ENCODE data around the gene RNF7. TPM values are rescaled to one million over a fixed set of nuclear protein-coding genes. Genes with fewer than 3 reads are reported as not detected.

RNF7 gene
- total RNA-seq, 4 donors from 2014 or later, result 23.7 to 122 (median 58.5) TPM

DNA sequence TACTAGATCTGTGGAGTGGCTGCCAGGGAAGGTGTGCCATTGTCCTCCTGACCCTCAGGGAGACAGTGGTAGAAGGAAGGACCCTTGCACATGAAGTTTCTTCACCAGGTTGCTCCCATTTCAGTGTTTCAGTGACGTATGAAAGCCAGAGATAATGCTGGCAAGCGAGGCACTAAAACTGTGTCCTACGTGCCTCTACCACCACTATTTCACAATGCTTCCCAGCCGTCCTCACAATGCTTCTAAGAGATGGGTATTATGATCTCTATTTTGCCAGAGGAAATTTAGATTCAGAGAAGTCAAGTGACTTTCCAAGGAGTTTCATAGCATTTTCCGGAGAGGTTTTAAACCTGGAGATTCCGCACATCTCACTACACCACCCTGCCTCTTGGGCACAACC lies 28.0 kb upstream of the RNF7 start:
- peaks cover 0 to 3% (median 1%) of the 10 kb centered on the region in 4 donors for H3K4me1 ChIP-seq
- intact Hi-C loops (cut with DNase I; ENCODE audit: low total_unique reads) (no loop called here), in situ Hi-C loops (cut with MboI; ENCODE audit: low pct_ligation_motif_present in 1 of 4, low pct_unique_long_range_greater_than_20kb in 1 of 4, low sequenced_read_pairs in 3 of 4) (no loop called here)
- H3K9me3 ChIP-seq, result no peaks in the 10 kb centered on the region
- TF ChIP-seq EP300 (IDR thresholded peaks at IDR 0.05; ENCODE audit: low read depth) (no peak), POLR2AphosphoS5 (IDR thresholded peaks at IDR 0.05) (no peak), POLR2A (IDR thresholded peaks at IDR 0.05) (no peak)
- TF ChIP-seq, protein P1, sequence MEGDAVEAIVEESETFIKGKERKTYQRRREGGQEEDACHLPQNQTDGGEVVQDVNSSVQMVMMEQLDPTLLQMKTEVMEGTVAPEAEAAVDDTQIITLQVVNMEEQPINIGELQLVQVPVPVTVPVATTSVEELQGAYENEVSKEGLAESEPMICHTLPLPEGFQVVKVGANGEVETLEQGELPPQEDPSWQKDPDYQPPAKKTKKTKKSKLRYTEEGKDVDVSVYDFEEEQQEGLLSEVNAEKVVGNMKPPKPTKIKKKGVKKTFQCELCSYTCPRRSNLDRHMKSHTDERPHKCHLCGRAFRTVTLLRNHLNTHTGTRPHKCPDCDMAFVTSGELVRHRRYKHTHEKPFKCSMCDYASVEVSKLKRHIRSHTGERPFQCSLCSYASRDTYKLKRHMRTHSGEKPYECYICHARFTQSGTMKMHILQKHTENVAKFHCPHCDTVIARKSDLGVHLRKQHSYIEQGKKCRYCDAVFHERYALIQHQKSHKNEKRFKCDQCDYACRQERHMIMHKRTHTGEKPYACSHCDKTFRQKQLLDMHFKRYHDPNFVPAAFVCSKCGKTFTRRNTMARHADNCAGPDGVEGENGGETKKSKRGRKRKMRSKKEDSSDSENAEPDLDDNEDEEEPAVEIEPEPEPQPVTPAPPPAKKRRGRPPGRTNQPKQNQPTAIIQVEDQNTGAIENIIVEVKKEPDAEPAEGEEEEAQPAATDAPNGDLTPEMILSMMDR (IDR thresholded peaks at IDR 0.05), result no peak
- H3K27me3 ChIP-seq, result no peaks in the 10 kb centered on the region
- WGBS, 2 donors (ENCODE audit: low coverage in 1 of 2), result 88 to 92% methylated on average over 3 to 6 of the region's 6 CpGs
- H3K36me3 ChIP-seq, result no peaks in the 10 kb centered on the region
- H3K27ac ChIP-seq, result no peak overlapping the region
- no peak for DNase-seq
- H3K4me3 ChIP-seq, result no peak overlapping the region

DNA sequence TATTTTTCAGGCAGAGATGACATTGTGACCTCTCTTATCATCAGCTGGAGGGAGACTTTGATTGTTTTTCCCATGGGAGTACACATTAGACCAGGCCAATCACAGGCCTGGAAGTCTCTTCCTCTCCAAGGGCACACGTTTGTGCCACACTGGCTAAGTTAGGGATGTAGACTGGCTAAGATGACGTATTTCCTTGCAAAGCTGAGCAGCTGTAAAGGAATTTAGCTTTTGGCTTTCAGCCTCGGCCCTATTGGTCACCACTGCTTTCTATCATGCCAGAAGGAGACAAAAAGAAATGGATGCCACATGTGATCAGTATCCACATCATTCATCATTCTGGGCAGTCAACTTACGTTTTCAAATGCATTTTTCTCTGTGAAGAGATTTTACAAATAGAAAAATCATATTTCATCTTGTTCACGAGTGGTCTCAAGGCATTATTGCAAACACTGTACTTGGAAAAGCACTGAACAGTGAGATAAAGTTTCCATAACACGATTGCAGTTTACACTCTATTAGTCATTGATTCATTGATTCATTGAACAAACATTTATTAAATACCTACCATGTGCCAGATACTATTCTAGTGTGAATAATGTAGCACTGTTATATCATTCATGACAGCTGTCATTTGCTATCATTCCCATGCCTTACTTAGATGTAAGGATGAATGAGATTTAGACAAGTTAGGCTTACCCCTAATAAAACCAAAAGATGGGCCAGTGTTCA lies 27.0 kb upstream of the RNF7 start:
- 55 to 66% methylated on average over 4 to 6 of the region's 6 CpGs for WGBS, 2 donors (ENCODE audit: low coverage in 1 of 2)
- TF ChIP-seq, protein P1 (IDR thresholded peaks at IDR 0.05), result no peak
- TF ChIP-seq POLR2AphosphoS5 (IDR thresholded peaks at IDR 0.05) (no peak), EP300 (IDR thresholded peaks at IDR 0.05; ENCODE audit: low read depth) (no peak), POLR2A (IDR thresholded peaks at IDR 0.05) (no peak)
- no peak overlapping the region for H3K27ac ChIP-seq
- no peaks in the 10 kb centered on the region for H3K27me3 ChIP-seq
- H3K4me1 ChIP-seq, result peaks cover 0 to 3% (median 1%) of the 10 kb centered on the region in 4 donors
- no peak for DNase-seq
- H3K9me3 ChIP-seq, result no peaks in the 10 kb centered on the region
- in situ Hi-C loops (cut with MboI; ENCODE audit: low pct_ligation_motif_present in 1 of 4, low pct_unique_long_range_greater_than_20kb in 1 of 4, low sequenced_read_pairs in 3 of 4), result no loop called here
- H3K36me3 ChIP-seq, result no peaks in the 10 kb centered on the region
- intact Hi-C loops (cut with DNase I; ENCODE audit: low total_unique reads), result no loop called here
- H3K4me3 ChIP-seq, result no peak overlapping the region

DNA sequence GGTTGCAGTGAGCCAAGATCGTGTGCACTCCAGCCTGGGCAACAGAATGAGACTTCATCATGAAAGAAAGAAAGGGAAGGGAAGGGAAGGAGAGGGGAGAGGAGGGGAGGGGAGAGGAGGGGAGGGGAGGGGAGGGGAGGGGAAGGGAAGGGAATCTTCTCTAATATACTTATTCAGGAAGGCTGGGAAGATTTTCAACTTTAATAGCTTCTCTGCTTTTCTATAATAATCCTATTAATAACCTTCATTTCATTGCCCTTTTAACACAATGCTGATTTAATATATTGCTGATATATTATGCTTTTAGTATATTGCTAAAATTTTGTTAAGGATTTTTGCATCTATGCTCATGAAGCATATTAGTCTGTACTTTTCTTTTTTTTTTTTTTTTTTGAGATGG lies 23.4 kb upstream of the RNF7 start:
- DNase-seq, result no peak
- Histone ChIP-seq H3K4me3 (no peak overlapping the region), H3K9me3 (no peaks in the 10 kb centered on the region), H3K4me1 (no peaks in the 10 kb centered on the region), H3K27me3 (no peaks in the 10 kb centered on the region), H3K36me3 (no peaks in the 10 kb centered on the region), H3K27ac (no peak overlapping the region)
- intact Hi-C loops (cut with DNase I; ENCODE audit: low total_unique reads) (no loop called here), in situ Hi-C loops (cut with MboI; ENCODE audit: low pct_ligation_motif_present in 1 of 4, low pct_unique_long_range_greater_than_20kb in 1 of 4, low sequenced_read_pairs in 3 of 4) (no loop called here)
- TF ChIP-seq EP300 (IDR thresholded peaks at IDR 0.05; ENCODE audit: low read depth) (no peak), POLR2AphosphoS5 (IDR thresholded peaks at IDR 0.05) (no peak), POLR2A (IDR thresholded peaks at IDR 0.05) (no peak)
- TF ChIP-seq, protein P1 (IDR thresholded peaks at IDR 0.05), result no peak
- 86% methylated on average over 1 of the region's 1 CpG; no CpG with 5 or more reads in 1 of the 2 donors for WGBS, 2 donors (ENCODE audit: low coverage in 1 of 2)

DNA sequence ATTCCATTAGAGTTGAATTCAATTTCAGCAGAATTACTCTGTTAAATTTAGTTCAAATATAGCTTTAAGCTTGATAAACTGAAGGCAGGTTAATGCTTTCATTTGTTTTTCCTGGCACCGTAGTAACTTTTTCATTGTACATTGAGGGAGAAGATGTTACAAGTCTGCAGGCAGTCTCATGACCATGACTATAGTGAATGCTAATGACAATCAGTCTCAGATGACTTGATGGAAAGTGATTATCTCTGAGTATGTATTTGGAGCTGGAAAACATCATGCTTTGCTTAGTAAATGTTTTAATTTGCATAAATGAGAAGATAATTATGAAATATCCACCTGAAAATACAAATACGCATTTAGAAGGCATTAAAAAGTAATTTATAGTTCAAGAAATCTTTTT lies 16.0 kb upstream of the RNF7 start:
- WGBS, 2 donors (ENCODE audit: low coverage in 1 of 2), result 87 to 90% methylated on average over 2 of the region's 2 CpGs
- Histone ChIP-seq H3K36me3 (no peaks in the 10 kb centered on the region), H3K27ac (no peak overlapping the region), H3K9me3 (no peaks in the 10 kb centered on the region), H3K27me3 (no peaks in the 10 kb centered on the region), H3K4me3 (no peak overlapping the region), H3K4me1 (no peaks in the 10 kb centered on the region)
- intact Hi-C loops (cut with DNase I; ENCODE audit: low total_unique reads), result no loop called here
- TF ChIP-seq POLR2A (IDR thresholded peaks at IDR 0.05) (no peak), POLR2AphosphoS5 (IDR thresholded peaks at IDR 0.05) (no peak), EP300 (IDR thresholded peaks at IDR 0.05; ENCODE audit: low read depth) (no peak)
- TF ChIP-seq, protein P1 (IDR thresholded peaks at IDR 0.05), result no peak
- in situ Hi-C loops (cut with MboI; ENCODE audit: low pct_ligation_motif_present in 1 of 4, low pct_unique_long_range_greater_than_20kb in 1 of 4, low sequenced_read_pairs in 3 of 4), result no loop called here
- no peak for DNase-seq

Measured in transverse colon (tissue), 4 donors.